ENCODE data around the gene IMMP2L.
"Not testable (repeated sequence)": the region's sequence is repeated elsewhere in the genome, so short reads cannot be mapped to it uniquely, and the experiment has no call there.

The IMMP2L gene

GRCh38 chr7:110940756-110941155 lies 621.5 kb downstream of the IMMP2L start:
- Mint-ChIP-seq H3K27me3 (no peaks in the 10 kb centered on the region), H3K9me3 (peaks cover 4% of the 10 kb centered on the region), H3K4me1 (no peaks in the 10 kb centered on the region), H3K36me3 (peaks cover 13% of the 10 kb centered on the region), H3K27ac (no peak overlapping the region), H3K4me3 (no peak overlapping the region)
- DNase-seq (ENCODE audit: low spot score in 2 of 2) = no peak
- no peak for ATAC-seq (ENCODE audit: low read depth)

DNA sequence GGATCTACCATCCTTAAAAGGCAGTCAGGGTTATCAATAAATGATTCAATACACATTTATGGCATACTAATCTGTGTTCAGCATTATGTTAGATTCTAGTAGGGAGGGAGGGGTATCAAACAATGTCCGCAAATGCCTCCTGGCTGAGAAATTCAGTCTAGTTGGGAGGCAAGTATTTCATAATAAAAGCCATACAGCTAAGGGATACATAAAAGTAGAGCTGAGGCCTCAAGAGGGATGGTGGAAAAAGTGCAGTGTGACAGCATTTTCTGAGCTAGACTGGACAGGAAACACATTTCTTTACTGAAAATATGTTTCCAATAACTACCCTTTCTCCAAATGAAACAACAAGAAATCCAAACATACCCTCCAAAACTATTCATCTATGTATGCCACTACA lies 624.1 kb downstream of the IMMP2L start:
- no peak for ATAC-seq (ENCODE audit: low read depth)
- no peaks in the 10 kb centered on the region for H3K4me1 Mint-ChIP-seq
- no peaks in the 10 kb centered on the region for H3K27me3 Mint-ChIP-seq
- peaks cover 16% of the 10 kb centered on the region for H3K36me3 Mint-ChIP-seq
- H3K9me3 Mint-ChIP-seq = peaks cover 7% of the 10 kb centered on the region
- DNase-seq (ENCODE audit: low spot score in 2 of 2) = no peak
- H3K27ac Mint-ChIP-seq = no peak overlapping the region
- no peak overlapping the region for H3K4me3 Mint-ChIP-seq

- not testable (repeated sequence) for H3K27me3 Mint-ChIP-seq; H3K27ac Mint-ChIP-seq; H3K4me1 Mint-ChIP-seq; H3K4me3 Mint-ChIP-seq; H3K9me3 Mint-ChIP-seq; ATAC-seq (ENCODE audit: low read depth); DNase-seq (ENCODE audit: low spot score in 2 of 2)
- peaks cover 16% of the 10 kb centered on the region for H3K36me3 Mint-ChIP-seq
Measured at GRCh38 chr7:110936665-110937064, 625.6 kb downstream of the IMMP2L start.

- H3K9me3 Mint-ChIP-seq = peaks cover 1% of the 10 kb centered on the region
- ATAC-seq (ENCODE audit: low read depth) = no peak
- H3K4me3 Mint-ChIP-seq = no peak overlapping the region
- no peaks in the 10 kb centered on the region for H3K27me3 Mint-ChIP-seq
- no peak for DNase-seq (ENCODE audit: low spot score in 2 of 2)
- H3K36me3 Mint-ChIP-seq = no peaks in the 10 kb centered on the region
- H3K27ac Mint-ChIP-seq = no peak overlapping the region
- H3K4me1 Mint-ChIP-seq = no peaks in the 10 kb centered on the region
Measured at GRCh38 chr7:110929480-110930249, 632.6 kb downstream of the IMMP2L start.

- H3K27ac Mint-ChIP-seq = no peak overlapping the region
- no peaks in the 10 kb centered on the region for H3K4me1 Mint-ChIP-seq
- DNase-seq (ENCODE audit: low spot score in 2 of 2) = no peak
- no peak overlapping the region for H3K4me3 Mint-ChIP-seq
- H3K36me3 Mint-ChIP-seq = no peaks in the 10 kb centered on the region
- H3K27me3 Mint-ChIP-seq = no peaks in the 10 kb centered on the region
- no peak for ATAC-seq (ENCODE audit: low read depth)
- H3K9me3 Mint-ChIP-seq = no peaks in the 10 kb centered on the region
Measured at GRCh38 chr7:110922906-110923305, 639.4 kb downstream of the IMMP2L start.

DNA sequence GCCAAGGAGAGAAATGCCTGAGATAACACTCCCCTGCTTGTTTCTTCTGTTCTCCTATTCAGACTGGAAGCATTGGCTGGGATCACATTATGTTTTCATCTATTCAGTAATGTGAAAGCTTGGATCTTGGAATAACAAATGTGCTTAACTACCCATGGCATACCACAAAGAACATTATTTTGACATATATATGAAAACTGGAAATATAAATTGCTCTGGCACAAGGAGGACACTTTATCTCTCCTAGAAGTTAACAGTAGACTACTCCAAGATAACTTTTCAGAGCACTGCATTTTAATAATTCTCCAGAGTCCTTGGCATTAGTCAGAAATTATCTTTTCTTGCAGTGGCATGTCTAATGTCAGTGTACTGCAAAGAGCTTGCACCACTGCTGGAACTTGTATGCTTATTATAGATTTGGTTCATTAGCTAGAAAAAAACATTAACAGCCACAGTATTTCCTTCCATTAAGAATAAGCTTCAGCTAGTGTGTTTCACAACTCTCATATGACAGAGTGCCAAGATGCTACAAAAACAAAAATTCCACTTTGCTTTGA lies 640.6 kb downstream of the IMMP2L start:
- Mint-ChIP-seq H3K36me3 (no peaks in the 10 kb centered on the region), H3K27me3 (no peaks in the 10 kb centered on the region), H3K27ac (no peak overlapping the region), H3K4me3 (no peak overlapping the region), H3K4me1 (no peaks in the 10 kb centered on the region), H3K9me3 (no peaks in the 10 kb centered on the region)
- ATAC-seq (ENCODE audit: low read depth) (no peak), DNase-seq (ENCODE audit: low spot score in 2 of 2) (no peak)

- H3K27me3 Mint-ChIP-seq = no peaks in the 10 kb centered on the region
- no peaks in the 10 kb centered on the region for H3K4me1 Mint-ChIP-seq
- H3K36me3 Mint-ChIP-seq = no peaks in the 10 kb centered on the region
- H3K9me3 Mint-ChIP-seq = no peaks in the 10 kb centered on the region
- no peak overlapping the region for H3K4me3 Mint-ChIP-seq
- DNase-seq (ENCODE audit: low spot score in 2 of 2) (no peak), ATAC-seq (ENCODE audit: low read depth) (no peak)
- H3K27ac Mint-ChIP-seq = no peak overlapping the region
Measured at GRCh38 chr7:110918949-110919548, 643.2 kb downstream of the IMMP2L start.

GRCh38 chr7:110914263-110914662 lies 648.0 kb downstream of the IMMP2L start:
- DNase-seq (ENCODE audit: low spot score in 2 of 2) = no peak
- Mint-ChIP-seq H3K4me1 (no peaks in the 10 kb centered on the region), H3K9me3 (no peaks in the 10 kb centered on the region), H3K27me3 (no peaks in the 10 kb centered on the region), H3K27ac (no peak overlapping the region), H3K4me3 (no peak overlapping the region), H3K36me3 (peaks cover 4% of the 10 kb centered on the region)
- ATAC-seq (ENCODE audit: low read depth) = no peak

- ATAC-seq (ENCODE audit: low read depth) (no peak), DNase-seq (ENCODE audit: low spot score in 2 of 2) (no peak)
- Mint-ChIP-seq H3K4me1 (no peaks in the 10 kb centered on the region), H3K36me3 (peaks cover 7% of the 10 kb centered on the region), H3K9me3 (peaks cover 1% of the 10 kb centered on the region), H3K27me3 (no peaks in the 10 kb centered on the region), H3K27ac (no peak overlapping the region), H3K4me3 (no peak overlapping the region)
Measured at GRCh38 chr7:110911632-110912031, 650.7 kb downstream of the IMMP2L start.

DNA sequence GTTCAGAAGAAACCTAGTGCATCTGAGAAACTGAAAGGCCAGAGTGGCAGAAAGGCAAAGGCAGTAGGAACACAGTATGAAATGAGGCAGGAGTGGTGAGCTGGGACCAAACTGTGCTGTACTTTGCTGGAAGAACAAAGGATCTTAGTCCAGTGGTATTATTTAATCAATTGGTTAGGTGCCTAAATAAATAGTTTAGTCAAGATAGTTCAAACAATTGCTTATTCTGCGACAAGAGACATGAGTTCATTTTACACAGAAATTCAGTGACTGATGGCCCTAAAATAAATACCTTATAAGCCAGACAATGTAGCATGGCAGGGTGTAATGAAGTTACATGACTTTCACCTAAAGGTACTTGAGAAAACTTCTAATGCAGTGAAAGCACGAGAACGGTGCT lies 653.2 kb downstream of the IMMP2L start:
- DNase-seq (ENCODE audit: low spot score in 2 of 2) (no peak), ATAC-seq (ENCODE audit: low read depth) (no peak)
- Mint-ChIP-seq H3K36me3 (peaks cover 8% of the 10 kb centered on the region), H3K9me3 (peaks cover 1% of the 10 kb centered on the region), H3K27ac (no peak overlapping the region), H3K27me3 (no peaks in the 10 kb centered on the region), H3K4me3 (no peak overlapping the region), H3K4me1 (no peaks in the 10 kb centered on the region)

GRCh38 chr7:110905773-110906566 lies 656.3 kb downstream of the IMMP2L start:
- H3K36me3 Mint-ChIP-seq = peaks cover 8% of the 10 kb centered on the region
- no peak for ATAC-seq (ENCODE audit: low read depth)
- no peak for DNase-seq (ENCODE audit: low spot score in 2 of 2)
- peaks cover 1% of the 10 kb centered on the region for H3K9me3 Mint-ChIP-seq
- no peak overlapping the region for H3K4me3 Mint-ChIP-seq
- no peak overlapping the region for H3K27ac Mint-ChIP-seq
- H3K4me1 Mint-ChIP-seq = no peaks in the 10 kb centered on the region
- H3K27me3 Mint-ChIP-seq = no peaks in the 10 kb centered on the region

GRCh38 chr7:110898516-110898915 lies 663.8 kb downstream of the IMMP2L start:
- Mint-ChIP-seq H3K27ac (no peak overlapping the region), H3K4me1 (no peaks in the 10 kb centered on the region), H3K36me3 (peaks cover 6% of the 10 kb centered on the region), H3K4me3 (no peak overlapping the region), H3K9me3 (peaks cover 6% of the 10 kb centered on the region), H3K27me3 (no peaks in the 10 kb centered on the region)
- no peak for ATAC-seq (ENCODE audit: low read depth)
- DNase-seq (ENCODE audit: low spot score in 2 of 2) = no peak

DNA sequence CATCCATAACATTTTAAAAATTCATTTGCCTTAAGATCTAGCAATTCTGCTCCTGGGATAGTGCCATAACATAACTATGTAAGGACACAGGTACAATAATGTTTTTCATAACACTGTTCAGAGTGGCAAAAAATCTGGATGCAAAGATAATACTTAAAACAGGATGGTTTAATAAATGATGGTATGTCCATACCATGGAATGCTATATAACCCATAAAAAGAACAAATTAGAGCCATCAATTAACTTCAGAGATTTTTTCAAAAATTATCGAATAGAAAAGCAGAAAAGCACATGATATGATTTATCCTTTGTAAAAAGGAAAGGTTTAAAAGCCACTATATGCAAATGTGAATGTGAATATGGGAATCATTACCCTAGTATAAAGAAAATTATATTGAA lies 664.8 kb downstream of the IMMP2L start:
- DNase-seq (ENCODE audit: low spot score in 2 of 2) = no peak
- H3K4me1 Mint-ChIP-seq = no peaks in the 10 kb centered on the region
- H3K36me3 Mint-ChIP-seq = peaks cover 6% of the 10 kb centered on the region
- no peaks in the 10 kb centered on the region for H3K27me3 Mint-ChIP-seq
- no peak for ATAC-seq (ENCODE audit: low read depth)
- H3K27ac Mint-ChIP-seq = no peak overlapping the region
- no peak overlapping the region for H3K4me3 Mint-ChIP-seq
- H3K9me3 Mint-ChIP-seq = peaks cover 6% of the 10 kb centered on the region

DNA sequence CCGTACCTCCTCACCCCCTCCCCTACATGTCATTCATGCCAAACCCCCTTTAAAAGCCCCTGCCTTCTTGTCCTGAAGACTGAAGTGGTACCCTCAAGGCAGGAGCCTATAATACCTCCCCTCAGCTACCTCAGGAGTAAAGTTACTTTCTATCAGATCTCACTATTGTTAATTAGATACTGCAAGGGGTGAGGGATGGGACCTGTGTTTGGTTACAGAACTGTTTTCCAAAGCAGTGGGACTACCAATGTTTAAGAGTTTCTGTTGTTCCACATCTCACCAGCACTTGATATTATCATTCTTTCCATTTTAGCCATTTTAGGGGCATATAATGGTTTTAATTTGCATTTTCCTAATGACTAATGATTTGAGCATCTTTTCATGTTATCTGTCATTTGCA lies 668.2 kb downstream of the IMMP2L start:
- Mint-ChIP-seq H3K27me3 (no peaks in the 10 kb centered on the region), H3K27ac (no peak overlapping the region), H3K9me3 (peaks cover 6% of the 10 kb centered on the region), H3K4me3 (no peak overlapping the region), H3K36me3 (peaks cover 8% of the 10 kb centered on the region), H3K4me1 (no peaks in the 10 kb centered on the region)
- no peak for ATAC-seq (ENCODE audit: low read depth)
- no peak for DNase-seq (ENCODE audit: low spot score in 2 of 2)
